Heart left ventricle (tissue), 16 donors: ENCODE data around the gene ACOXL. TPM values are rescaled to one million over a fixed set of nuclear protein-coding genes. Genes with fewer than 3 reads are reported as not detected.

Source experiments
- ATAC-seq, 4 donors: fragments of 200-7000 bp; cut with Tn5 transposase; one replicate each; pipeline ENCODE4 v1.9.1; 2020 to 2022; ENCODE audit warnings: moderate library complexity in 4 of 4, mild to moderate bottlenecking in 3 of 4, moderate number of reproducible peaks in 1 of 4
- DNase-seq, 5 donors: peaks; one replicate each; pipeline ENCODE4 v3.0.0-alpha.2; 2020
- H3K27ac ChIP-seq, 12 donors: fragments of 200-600 bp; sonication (generic) in 4 of 12; one replicate each; pipeline versions ENCODE4 v1.5.0 to v1.8.0; 2016 to 2022; ENCODE audit warnings: mild to moderate bottlenecking in 2 of 12
- H3K27me3 ChIP-seq, 9 donors: fragments of 200-600 bp; sonication (generic) in 2 of 9; one replicate each; pipeline versions ENCODE4 v1.5.1 to v1.8.0; 2016 to 2022; ENCODE audit warnings: mild to moderate bottlenecking in 3 of 9
- H3K36me3 ChIP-seq, 9 donors: fragments of 200-600 bp; sonication (generic) in 2 of 9; one replicate each; pipeline versions ENCODE4 v1.5.0 to v1.8.0; 2018 to 2022; ENCODE audit warnings: mild to moderate bottlenecking in 2 of 9
- H3K4me1 ChIP-seq, 12 donors: fragments of 200-600 bp; sonication (generic) in 4 of 12; one replicate each; pipeline versions ENCODE4 v1.5.0 to v1.8.0; 2016 to 2022; ENCODE audit warnings: mild to moderate bottlenecking in 3 of 12
- H3K4me3 ChIP-seq, 12 donors: fragments of 200-600 bp; sonication (generic) in 4 of 12; one replicate each; pipeline versions ENCODE4 v1.5.0 to v1.8.0; 2017 to 2022; ENCODE audit warnings: mild to moderate bottlenecking in 9 of 12, moderate library complexity in 4 of 12
- H3K9me3 ChIP-seq, 12 donors: fragments of 200-600 bp; sonication (generic) in 4 of 12; one replicate each; pipeline versions ENCODE4 v1.5.0 to v1.8.0; 2016 to 2022; ENCODE audit warnings: mild to moderate bottlenecking in 1 of 12
- CTCF ChIP-seq, 12 donors: fragments of 200-600 bp; sonication (generic) in 4 of 12; IDR thresholded peaks; one replicate each; pipeline versions ENCODE4 v1.5.0 to v1.8.0; 2018 to 2022; ENCODE audit warnings: antibody characterized with exemption in 12 of 12, mild to moderate bottlenecking in 5 of 12
- POLR2A ChIP-seq, 2 donors: fragments of 450-650 bp; IDR thresholded peaks; one replicate each; pipeline ENCODE4 v1.6.1; 2017; ENCODE audit warnings: antibody characterized with exemption in 2 of 2, mild to moderate bottlenecking in 2 of 2, moderate library complexity in 2 of 2
- WGBS, 4 donors: extraction: QIAGEN DNeasy Blood & Tissue Kit in 2 of 4; methylation state at CpG; one replicate each; pipeline versions ENCODE4 v1.1.5 to v1.1.7; 2013 to 2018; 5-methylcytosine and 5-hydroxymethylcytosine counted together
- intact Hi-C, 10 donors: fragments of 100-400 bp; cut with DNase I; formaldehyde crosslinking; loops; one replicate each; pipeline versions ENCODE4 v1.11.1 to v1.14.2; 2022
- polyA plus RNA-seq, 2 donors: library from polyadenylated mRNA; stranded (reverse); fragments of 200-250 nt; gene quantifications; one replicate each; pipeline ENCODE4 v1.2.3, GENCODE V29; 2013
- total RNA-seq, 9 donors: library from RNA; depleted of rRNA in 2 of 9; stranded (reverse); fragments of >200 nt in 2 of 9; fragmentation: NEBNext Ultra II Directional in 3 of 9; extraction: Animal tissue kit (Norgen Biotek cat#: 25700) in 3 of 9; gene quantifications; one replicate each; pipeline versions ENCODE4 v1.1.0 to v1.2.4, GENCODE V29; 2016 to 2023
- donor health status: ischemic (EF 13 %, LVEDD 7.1; RV severe dilation, severe dysfunction).
- donor health status: healthy with polysubstance abuse.
- donor health status: DM: no; HTN: yes; CAD: no.
- donor health status: DM: no; HTN: no; CAD: no.
- donor health status: ischemic (EF 25% LVEDD 6.9; RV normal size, moderate dysfunction).
- donor health status: ischemic (EF 25% LVEDD 5.7; RV mildly dilated, moderate dysfunction).
- donor health status: healthy.
- donor health status: DM: yes; HTN: yes; CAD: no.
- donor health status: ischemic (EF 35%, LVEDD 5.7; RV mildly dilated, moderate dysfunction).
- donor health status: nonischemic (EF 11% LVEDD 7.7; RV severe dilation, severe dysfunction).
- donor health status: DM: yes; HTN: yes; CAD: no.
- donor health status: PGD.
- donor health status: ischemic (EF 29% LVEDD 5.4; RV normal size, mild dysfunction).
- donor health status: nonischemic (EF 23%, LVEDD 6.1; RV moderate dilation, normal function).

The ACOXL gene
- total and polyA plus RNA-seq, 11 donors = 0.25 TPM; not detected in 10

GRCh38 chr2:111122631-111123421 is 390.5 kb downstream of the ACOXL start:
- TF ChIP-seq POLR2A (IDR thresholded peaks at IDR 0.05) = no peak
- no peak for TF ChIP-seq CTCF (IDR thresholded peaks at IDR 0.05)
- 0 to 1% (median 0%) methylated on average over 26 to 92 of the region's 92 CpGs for WGBS, 4 donors
- Histone ChIP-seq H3K4me1 (peaks cover 0 to 55% (median 40%) of the 10 kb centered on the region in 12 donors), H3K4me3 (peak overlapping the region; percentile 40 to 98 (median 86)), H3K27ac (peak overlapping the region; percentile 80 to 93 (median 89)), H3K27me3 (peaks cover 0 to 23% (median 0%) of the 10 kb centered on the region in 9 donors), H3K36me3 (peaks cover 0 to 42% (median 25%) of the 10 kb centered on the region in 9 donors), H3K9me3 (no peaks in the 10 kb centered on the region)
- DNase-seq = peak; percentile 88 to 92 (median 89)
- peak; percentile 61 to 77 (median 68) for ATAC-seq
- intact Hi-C loops = loop anchor here in 3 of 10 donors (5.0 kb wide), 1 partner anchor 39 kb away; no protein-coding TSS in a partner anchor

GRCh38 chr2:111123751-111124150 is 391.4 kb downstream of the ACOXL start:
- DNase-seq (no peak), ATAC-seq (no peak)
- peaks cover 0 to 51% (median 27%) of the 10 kb centered on the region in 9 donors for H3K36me3 ChIP-seq
- H3K27ac ChIP-seq = no peak overlapping the region
- no peaks in the 10 kb centered on the region for H3K9me3 ChIP-seq
- intact Hi-C loops = loop anchor here in 3 of 10 donors (5.0 kb wide), 1 partner anchor 39 kb away; no protein-coding TSS in a partner anchor
- H3K4me1 ChIP-seq = peaks cover 0 to 45% (median 31%) of the 10 kb centered on the region in 12 donors
- 92 to 93% (median 93%) methylated on average over 7 of the region's 7 CpGs for WGBS, 4 donors
- TF ChIP-seq POLR2A (IDR thresholded peaks at IDR 0.05) = no peak
- TF ChIP-seq CTCF (IDR thresholded peaks at IDR 0.05) = no peak
- H3K4me3 ChIP-seq = peak overlapping the region in 5 of 12 donors; percentile 82 to 98 (median 95)
- peaks cover 0 to 17% (median 0%) of the 10 kb centered on the region in 9 donors for H3K27me3 ChIP-seq

GRCh38 chr2:111126581-111126980 is 394.2 kb downstream of the ACOXL start:
- Histone ChIP-seq H3K4me3 (no peak overlapping the region), H3K27me3 (no peaks in the 10 kb centered on the region), H3K36me3 (peaks cover 0 to 69% (median 40%) of the 10 kb centered on the region in 9 donors), H3K9me3 (no peaks in the 10 kb centered on the region), H3K27ac (no peak overlapping the region), H3K4me1 (peaks cover 0 to 23% (median 11%) of the 10 kb centered on the region in 12 donors)
- intact Hi-C loops = no loop called here
- DNase-seq (no peak), ATAC-seq (no peak)
- no peak for TF ChIP-seq CTCF (IDR thresholded peaks at IDR 0.05)
- no peak for TF ChIP-seq POLR2A (IDR thresholded peaks at IDR 0.05)
- 91 to 100% (median 96%) methylated on average over 1 of the region's 1 CpG for WGBS, 4 donors

GRCh38 chr2:111127351-111127750 is 395.0 kb downstream of the ACOXL start:
- TF ChIP-seq POLR2A (IDR thresholded peaks at IDR 0.05) (no peak), CTCF (IDR thresholded peaks at IDR 0.05) (no peak)
- Histone ChIP-seq H3K36me3 (peaks cover 0 to 69% (median 40%) of the 10 kb centered on the region in 9 donors), H3K27me3 (no peaks in the 10 kb centered on the region), H3K4me1 (peaks cover 0 to 23% (median 8%) of the 10 kb centered on the region in 12 donors), H3K9me3 (no peaks in the 10 kb centered on the region), H3K27ac (no peak overlapping the region), H3K4me3 (no peak overlapping the region)
- intact Hi-C loops = no loop called here
- ATAC-seq (no peak), DNase-seq (no peak)
- WGBS, 4 donors = 71 to 85% (median 81%) methylated on average over 4 of the region's 4 CpGs
